Activated naive CD8-positive, alpha-beta T cell treated with anti-CD3 and anti-CD28 coated beads, Interleukin-2, amount 50 U/mL, for 24 hours (primary cell): Measurements from ENCODE around the gene NELL1.

Experiments used
- ATAC-seq: fragments of 150-1000 bp; cut with Tn5 transposase; one replicate; pipeline ENCODE4 v1.10.0; 2021
- DNase-seq: peaks from one replicate; pipeline ENCODE4 v3.0.0; 2021
- H3K27ac Mint-ChIP-seq: one replicate; pipeline ENCODE4 v1.8.0; 2021; ENCODE audit warnings: mild to moderate bottlenecking, mixed read lengths
- H3K27me3 Mint-ChIP-seq: one replicate; pipeline ENCODE4 v1.8.0; 2021; ENCODE audit warnings: mixed read lengths
- H3K36me3 Mint-ChIP-seq: one replicate; pipeline ENCODE4 v1.8.0; 2021; ENCODE audit warnings: low read depth, mixed read lengths
- H3K4me1 Mint-ChIP-seq: one replicate; pipeline ENCODE4 v1.8.0; 2021; ENCODE audit warnings: mixed read lengths
- H3K4me3 Mint-ChIP-seq: one replicate; pipeline ENCODE4 v1.8.0; 2021; ENCODE audit warnings: mild to moderate bottlenecking, moderate library complexity, mixed read lengths
- H3K9me3 Mint-ChIP-seq: one replicate; pipeline ENCODE4 v1.8.0; 2021; ENCODE audit warnings: mixed read lengths

Gene NELL1

GRCh38 chr11:21414953-21415352 is 745.6 kb downstream of the NELL1 start:
- peaks cover 4% of the 10 kb centered on the region for H3K9me3 Mint-ChIP-seq
- no peak overlapping the region for H3K4me3 Mint-ChIP-seq
- H3K27ac Mint-ChIP-seq, result no peak overlapping the region
- ATAC-seq (no peak), DNase-seq (no peak)
- no peaks in the 10 kb centered on the region for H3K36me3 Mint-ChIP-seq
- no peaks in the 10 kb centered on the region for H3K27me3 Mint-ChIP-seq
- H3K4me1 Mint-ChIP-seq, result no peaks in the 10 kb centered on the region

DNA sequence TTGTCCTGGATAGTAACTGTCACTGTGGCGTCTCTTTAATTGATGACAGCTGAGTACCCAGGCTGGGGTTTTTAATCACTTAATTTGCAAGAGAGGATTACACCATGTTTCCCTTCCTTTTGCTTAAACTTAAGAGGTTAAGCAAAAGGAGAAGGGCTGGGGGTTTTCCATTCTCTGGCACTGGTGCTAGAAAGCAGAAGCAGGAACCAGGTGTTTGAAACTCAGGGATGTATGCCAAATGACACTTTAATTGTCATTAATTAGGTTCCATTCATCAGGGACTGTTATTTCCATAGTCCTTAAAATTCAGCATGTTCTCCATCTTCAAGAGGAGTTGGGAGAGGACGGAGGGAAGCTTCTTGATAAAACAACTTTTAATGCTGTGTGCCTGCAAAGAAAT is 746.2 kb downstream of the NELL1 start:
- Mint-ChIP-seq H3K27ac (no peak overlapping the region), H3K36me3 (no peaks in the 10 kb centered on the region), H3K4me1 (no peaks in the 10 kb centered on the region), H3K4me3 (no peak overlapping the region), H3K27me3 (no peaks in the 10 kb centered on the region), H3K9me3 (peaks cover 4% of the 10 kb centered on the region)
- DNase-seq, result no peak
- ATAC-seq, result no peak

- Mint-ChIP-seq H3K27ac (no peak overlapping the region), H3K4me3 (no peak overlapping the region), H3K36me3 (no peaks in the 10 kb centered on the region), H3K27me3 (no peaks in the 10 kb centered on the region), H3K4me1 (no peaks in the 10 kb centered on the region), H3K9me3 (peaks cover 17% of the 10 kb centered on the region)
- ATAC-seq, result no peak
- no peak for DNase-seq
Measured at GRCh38 chr11:21421711-21422329, 752.4 kb downstream of the NELL1 start.

- H3K4me1 Mint-ChIP-seq, result no peaks in the 10 kb centered on the region
- H3K4me3 Mint-ChIP-seq, result no peak overlapping the region
- DNase-seq (no peak), ATAC-seq (no peak)
- no peak overlapping the region for H3K27ac Mint-ChIP-seq
- no peaks in the 10 kb centered on the region for H3K27me3 Mint-ChIP-seq
- no peaks in the 10 kb centered on the region for H3K36me3 Mint-ChIP-seq
- H3K9me3 Mint-ChIP-seq, result peaks cover 13% of the 10 kb centered on the region
Measured at GRCh38 chr11:21426931-21427330, 757.5 kb downstream of the NELL1 start.

DNA sequence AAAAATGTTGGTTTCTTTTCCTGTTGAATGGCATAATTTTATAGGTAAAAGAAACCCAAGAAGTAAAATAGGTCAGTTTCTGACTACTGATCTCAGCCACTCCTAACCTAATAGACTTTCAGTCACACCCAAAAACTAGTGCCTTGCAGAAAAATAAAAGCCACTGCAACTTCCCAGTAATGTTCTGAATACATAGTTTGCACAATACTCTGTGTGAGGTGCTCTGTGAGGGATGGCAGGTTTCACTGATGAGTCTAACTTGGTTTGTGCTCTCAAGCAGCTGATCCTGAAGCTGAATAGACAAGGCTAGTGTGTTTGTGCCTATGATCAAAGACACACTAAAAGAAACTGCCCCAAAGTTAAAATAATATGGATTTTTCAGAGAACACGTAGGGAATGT is 758.3 kb downstream of the NELL1 start:
- ATAC-seq (no peak), DNase-seq (no peak)
- Mint-ChIP-seq H3K27me3 (no peaks in the 10 kb centered on the region), H3K27ac (no peak overlapping the region), H3K9me3 (peaks cover 11% of the 10 kb centered on the region), H3K4me1 (no peaks in the 10 kb centered on the region), H3K36me3 (no peaks in the 10 kb centered on the region), H3K4me3 (no peak overlapping the region)

DNA sequence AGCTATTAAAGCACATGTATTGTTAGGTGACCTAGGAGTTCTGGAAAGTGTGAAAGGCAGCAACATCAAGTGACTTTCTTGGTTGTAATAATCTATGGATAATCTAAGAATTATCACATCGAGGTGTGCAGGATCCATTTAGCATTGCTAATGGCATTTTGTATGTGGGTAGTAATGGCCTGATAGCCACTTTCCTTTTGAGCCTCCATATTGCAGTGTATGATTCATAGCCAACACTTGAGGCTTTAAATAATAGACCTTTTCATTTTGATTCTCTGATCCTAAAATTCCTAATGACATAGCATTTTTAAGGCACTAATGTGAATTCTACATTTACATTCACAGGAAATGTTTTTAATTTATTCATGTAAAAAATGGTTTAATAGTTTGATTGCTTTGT is 759.4 kb downstream of the NELL1 start:
- no peaks in the 10 kb centered on the region for H3K4me1 Mint-ChIP-seq
- ATAC-seq, result no peak
- no peak overlapping the region for H3K27ac Mint-ChIP-seq
- no peaks in the 10 kb centered on the region for H3K36me3 Mint-ChIP-seq
- no peaks in the 10 kb centered on the region for H3K27me3 Mint-ChIP-seq
- DNase-seq, result no peak
- peaks cover 11% of the 10 kb centered on the region for H3K9me3 Mint-ChIP-seq
- no peak overlapping the region for H3K4me3 Mint-ChIP-seq

GRCh38 chr11:21429401-21429800 is 760.0 kb downstream of the NELL1 start:
- H3K4me3 Mint-ChIP-seq, result no peak overlapping the region
- H3K4me1 Mint-ChIP-seq, result no peaks in the 10 kb centered on the region
- no peak for ATAC-seq

DNA sequence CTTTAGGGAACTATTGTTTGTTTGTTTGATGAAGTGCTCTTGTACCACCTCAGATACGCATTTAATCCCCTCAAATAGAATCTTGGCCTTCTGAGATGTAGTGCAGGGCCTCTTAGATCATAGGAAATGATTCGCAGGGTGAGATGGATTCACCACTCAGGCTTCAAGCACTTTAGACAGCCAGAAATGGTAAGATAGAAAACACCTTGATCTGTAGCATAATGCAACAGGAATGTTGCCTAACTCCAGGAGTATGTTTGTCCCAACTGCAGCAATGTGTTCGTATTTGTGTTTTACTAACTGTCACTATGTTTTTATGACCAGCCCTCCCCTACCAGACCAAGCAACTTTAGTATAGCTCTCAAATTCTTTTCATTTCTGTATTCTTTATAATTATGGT is 761.2 kb downstream of the NELL1 start:
- no peak for DNase-seq
- no peak for ATAC-seq
- Mint-ChIP-seq H3K27ac (no peak overlapping the region), H3K4me3 (no peak overlapping the region), H3K27me3 (no peaks in the 10 kb centered on the region), H3K36me3 (no peaks in the 10 kb centered on the region), H3K4me1 (no peaks in the 10 kb centered on the region), H3K9me3 (peaks cover 13% of the 10 kb centered on the region)

More at GRCh38 chr11:21429401-21429800, 760.0 kb downstream of the NELL1 start:
- no peaks in the 10 kb centered on the region for H3K36me3 Mint-ChIP-seq
- no peak overlapping the region for H3K27ac Mint-ChIP-seq
- no peak for DNase-seq
- no peaks in the 10 kb centered on the region for H3K27me3 Mint-ChIP-seq
- peaks cover 9% of the 10 kb centered on the region for H3K9me3 Mint-ChIP-seq

DNA sequence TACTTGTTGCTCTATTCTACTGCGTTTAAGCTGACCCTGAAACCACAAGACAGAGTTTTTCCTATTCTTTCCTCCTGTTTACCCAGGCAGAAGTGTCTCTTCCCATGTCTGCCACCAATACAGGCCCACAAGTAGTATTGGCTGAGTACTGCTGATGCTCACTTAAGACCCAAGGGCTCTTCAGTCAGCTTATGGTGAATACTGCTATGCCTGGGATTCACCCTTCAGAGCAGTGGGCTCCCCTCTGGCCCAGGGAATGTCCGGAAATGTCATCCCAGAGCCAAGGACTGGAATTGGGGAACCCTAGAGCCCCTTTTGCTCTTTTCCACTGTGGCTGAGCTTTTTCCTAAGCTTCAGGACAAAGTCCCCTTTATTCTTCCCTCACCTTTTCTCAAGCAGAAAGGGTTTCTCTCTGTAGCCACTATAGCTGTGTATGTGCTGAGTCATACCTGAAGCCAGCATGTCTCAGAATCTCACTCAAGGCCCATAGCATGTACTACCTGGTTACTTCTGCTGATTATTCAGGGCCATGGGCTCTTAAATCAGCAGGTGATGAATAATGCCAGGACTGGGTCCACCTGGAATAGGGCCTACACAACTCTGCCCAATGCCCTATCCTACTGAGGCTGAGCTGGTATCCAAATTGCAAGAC is 777.7 kb downstream of the NELL1 start:
- ATAC-seq, result no peak
- Mint-ChIP-seq H3K9me3 (peaks cover 4% of the 10 kb centered on the region), H3K36me3 (no peaks in the 10 kb centered on the region), H3K27ac (no peak overlapping the region), H3K27me3 (no peaks in the 10 kb centered on the region), H3K4me1 (no peaks in the 10 kb centered on the region), H3K4me3 (no peak overlapping the region)
- no peak for DNase-seq

- Mint-ChIP-seq H3K36me3 (no peaks in the 10 kb centered on the region), H3K27me3 (no peaks in the 10 kb centered on the region), H3K4me1 (no peaks in the 10 kb centered on the region), H3K9me3 (peaks cover 4% of the 10 kb centered on the region), H3K4me3 (no peak overlapping the region), H3K27ac (no peak overlapping the region)
- DNase-seq (no peak), ATAC-seq (no peak)
Measured at GRCh38 chr11:21447871-21448270, 778.5 kb downstream of the NELL1 start.

DNA sequence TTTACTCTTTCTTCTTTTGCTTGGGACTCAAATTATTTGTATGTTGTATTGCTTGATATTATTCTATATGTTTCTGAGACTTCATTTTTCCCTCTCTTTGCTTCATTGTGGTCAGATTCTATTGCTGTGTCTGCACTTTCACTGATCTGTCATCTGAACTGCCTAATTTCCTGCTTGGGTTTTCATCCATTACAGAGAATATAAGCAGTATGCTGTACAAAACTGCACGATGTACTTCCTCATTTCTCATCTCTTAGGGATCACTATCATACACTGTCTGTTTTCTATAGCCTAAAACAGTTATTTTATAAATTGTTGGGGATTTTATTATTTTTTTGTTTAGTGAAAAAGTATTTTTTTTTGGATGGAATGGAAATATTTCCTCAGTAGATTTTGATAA is 786.8 kb downstream of the NELL1 start:
- no peaks in the 10 kb centered on the region for H3K36me3 Mint-ChIP-seq
- H3K9me3 Mint-ChIP-seq, result peaks cover 12% of the 10 kb centered on the region
- H3K4me3 Mint-ChIP-seq, result no peak overlapping the region
- DNase-seq (no peak), ATAC-seq (no peak)
- no peaks in the 10 kb centered on the region for H3K4me1 Mint-ChIP-seq
- no peaks in the 10 kb centered on the region for H3K27me3 Mint-ChIP-seq
- no peak overlapping the region for H3K27ac Mint-ChIP-seq

- H3K4me1 Mint-ChIP-seq, result no peaks in the 10 kb centered on the region
- H3K4me3 Mint-ChIP-seq, result no peak overlapping the region
- H3K27me3 Mint-ChIP-seq, result no peaks in the 10 kb centered on the region
- DNase-seq (no peak), ATAC-seq (no peak)
- H3K27ac Mint-ChIP-seq, result no peak overlapping the region
- H3K9me3 Mint-ChIP-seq, result peaks cover 6% of the 10 kb centered on the region
- no peaks in the 10 kb centered on the region for H3K36me3 Mint-ChIP-seq
Measured at GRCh38 chr11:21460082-21460481, 790.7 kb downstream of the NELL1 start.

DNA sequence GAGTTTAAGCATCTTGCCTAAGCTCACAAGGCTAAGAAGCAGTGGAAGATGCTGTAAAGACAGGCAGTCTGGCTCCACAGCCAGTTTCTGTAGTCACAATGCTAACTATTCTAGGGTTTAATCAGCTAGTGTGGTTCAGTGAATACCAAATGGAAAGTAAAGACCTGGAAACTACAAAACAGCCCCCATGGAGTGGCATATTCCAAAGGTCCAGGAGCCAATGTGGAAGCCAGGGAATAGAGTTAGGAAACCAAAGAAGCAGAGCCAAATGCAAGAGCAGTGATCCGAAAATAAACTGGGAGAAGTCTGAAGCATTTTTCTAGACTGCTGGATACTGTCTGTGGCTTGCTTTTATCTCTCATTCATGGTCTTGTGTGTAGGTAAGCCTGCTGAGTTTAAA is 792.3 kb downstream of the NELL1 start:
- no peak for ATAC-seq
- Mint-ChIP-seq H3K27ac (no peak overlapping the region), H3K4me3 (no peak overlapping the region)

GRCh38 chr11:21464601-21465193 is 795.3 kb downstream of the NELL1 start:
- DNase-seq (no peak), ATAC-seq (no peak)
- Mint-ChIP-seq H3K9me3 (peaks cover 3% of the 10 kb centered on the region), H3K4me3 (no peak overlapping the region), H3K36me3 (no peaks in the 10 kb centered on the region), H3K27ac (no peak overlapping the region), H3K4me1 (no peaks in the 10 kb centered on the region), H3K27me3 (no peaks in the 10 kb centered on the region)

More for the DNA sequence above, 792.3 kb downstream of the NELL1 start:
- Mint-ChIP-seq H3K9me3 (peaks cover 3% of the 10 kb centered on the region), H3K4me1 (no peaks in the 10 kb centered on the region), H3K36me3 (no peaks in the 10 kb centered on the region), H3K27me3 (no peaks in the 10 kb centered on the region)
- DNase-seq, result no peak

DNA sequence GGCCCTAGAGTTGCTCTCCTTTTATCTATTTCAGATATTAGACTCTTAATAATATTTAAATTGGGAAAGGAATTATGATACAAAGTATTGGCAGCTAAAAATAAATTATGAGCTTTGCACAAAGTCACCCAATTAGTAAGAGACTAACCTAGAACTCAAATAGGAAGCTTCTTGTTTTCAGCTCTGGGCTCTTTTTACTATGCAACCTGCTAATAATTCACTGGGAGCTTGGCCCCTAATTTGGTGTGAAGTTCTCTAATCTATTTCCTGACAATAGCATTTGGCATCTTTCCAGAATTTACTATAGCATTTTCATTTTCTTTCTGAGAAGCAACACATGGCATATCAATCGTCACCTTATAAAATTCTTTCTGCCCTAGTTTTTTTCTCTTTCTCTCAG is 795.8 kb downstream of the NELL1 start:
- no peaks in the 10 kb centered on the region for H3K27me3 Mint-ChIP-seq
- no peak overlapping the region for H3K4me3 Mint-ChIP-seq
- DNase-seq, result no peak
- H3K27ac Mint-ChIP-seq, result no peak overlapping the region
- no peak for ATAC-seq
- H3K4me1 Mint-ChIP-seq, result no peaks in the 10 kb centered on the region
- H3K9me3 Mint-ChIP-seq, result peaks cover 3% of the 10 kb centered on the region
- no peaks in the 10 kb centered on the region for H3K36me3 Mint-ChIP-seq
